NCI-H1092 (cell line): ENCODE measurements around the gene ADCY5.

Experiments
- DNase-seq: peaks from one replicate; lab custom pipeline; 2025; lab: John Stamatoyannopoulos, UW

Gene ADCY5

DNA sequence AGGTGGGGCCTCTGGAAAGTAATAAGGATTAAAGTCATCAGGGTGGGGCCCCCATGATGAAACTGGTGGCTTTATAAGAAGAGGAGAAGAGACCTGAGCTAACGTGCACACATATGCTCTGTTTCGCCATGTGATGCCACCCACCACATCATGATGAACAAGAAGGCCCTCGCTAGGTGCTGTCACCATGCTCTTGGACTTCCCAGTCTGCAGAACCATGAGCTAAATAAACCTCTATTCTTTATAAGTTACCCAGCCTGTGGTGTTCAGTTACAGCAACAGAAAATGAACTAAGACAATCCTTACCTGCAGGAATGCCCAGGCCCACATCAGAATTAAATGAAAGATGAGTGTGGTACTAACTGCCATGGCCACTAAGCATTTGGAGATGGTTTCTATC is 79.8 kb downstream of the ADCY5 start:
- no peak for DNase-seq

GRCh38 chr3:123367467-123368154 is 81.3 kb downstream of the ADCY5 start:
- no peak for DNase-seq

GRCh38 chr3:123365450-123366143 is 83.3 kb downstream of the ADCY5 start:
- DNase-seq, result no peak

DNA sequence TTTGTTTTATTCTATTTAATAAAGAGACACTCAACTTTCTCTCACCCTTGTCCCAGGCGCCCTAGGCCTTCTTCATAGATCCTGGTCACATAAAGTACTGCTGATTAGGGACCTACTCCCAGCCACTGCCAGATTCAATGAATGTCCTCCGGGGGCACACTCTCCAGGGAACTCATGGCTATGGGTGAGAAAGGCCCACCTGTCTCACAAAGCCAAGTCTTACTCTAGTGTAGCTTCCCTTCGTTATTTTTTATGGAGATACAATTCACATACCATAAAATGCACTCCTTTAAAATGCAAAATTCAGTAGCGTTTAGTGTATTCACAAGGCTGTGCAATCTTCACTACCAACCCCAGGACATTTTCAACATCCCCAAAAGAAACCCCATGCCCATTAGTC is 87.8 kb downstream of the ADCY5 start:
- no peak for DNase-seq

- DNase-seq, result no peak
These were observed 91.6 kb downstream of the ADCY5 start for GRCh38 chr3:123357275-123357674.

GRCh38 chr3:123353850-123354233 is 95.0 kb downstream of the ADCY5 start:
- DNase-seq, result no peak

- no peak for DNase-seq
These were observed 95.6 kb downstream of the ADCY5 start for GRCh38 chr3:123353227-123353849.

GRCh38 chr3:123352134-123352554 is 96.7 kb downstream of the ADCY5 start:
- no peak for DNase-seq

DNA sequence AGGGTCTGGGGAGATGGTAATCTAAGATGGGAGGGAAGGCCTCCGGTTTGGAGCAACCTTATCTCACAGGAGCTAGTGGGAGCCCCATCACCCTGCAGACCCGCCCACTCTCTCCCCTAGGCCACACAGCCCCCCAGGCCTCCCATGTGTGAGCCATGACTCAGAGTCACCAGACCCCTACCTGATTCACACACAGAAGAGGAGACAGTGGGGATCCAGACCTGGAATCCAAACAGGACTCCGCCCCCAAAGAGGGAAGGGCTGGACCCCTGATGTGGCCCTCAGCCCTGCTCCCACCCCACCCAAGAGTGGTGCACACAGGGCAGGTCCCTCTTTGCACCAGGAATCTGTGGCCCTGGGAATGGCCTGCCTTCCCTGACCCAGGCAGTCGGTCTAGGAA is 97.4 kb downstream of the ADCY5 start:
- DNase-seq, result no peak

DNA sequence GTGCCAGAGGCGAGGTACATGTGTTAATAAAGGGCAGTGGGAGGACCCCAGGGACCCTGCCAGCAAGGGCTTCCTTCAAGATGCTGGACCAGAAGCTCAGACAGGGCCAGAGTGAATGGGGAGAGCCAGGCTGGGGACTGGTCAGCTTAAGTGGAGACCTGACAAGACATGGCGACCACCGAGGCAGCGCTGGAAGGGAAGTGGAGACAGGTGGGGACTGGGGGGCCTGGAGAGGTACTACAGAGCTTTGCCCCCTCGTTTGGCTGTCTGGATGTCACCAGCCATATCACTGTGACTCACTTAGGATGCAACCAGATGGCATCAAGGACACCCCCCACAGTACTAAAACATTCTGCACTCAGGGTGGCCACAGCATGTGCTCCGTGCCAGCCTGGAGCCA is 97.9 kb downstream of the ADCY5 start:
- DNase-seq, result no peak

- no peak for DNase-seq
These were observed 99.1 kb downstream of the ADCY5 start for GRCh38 chr3:123349566-123350435.

DNA sequence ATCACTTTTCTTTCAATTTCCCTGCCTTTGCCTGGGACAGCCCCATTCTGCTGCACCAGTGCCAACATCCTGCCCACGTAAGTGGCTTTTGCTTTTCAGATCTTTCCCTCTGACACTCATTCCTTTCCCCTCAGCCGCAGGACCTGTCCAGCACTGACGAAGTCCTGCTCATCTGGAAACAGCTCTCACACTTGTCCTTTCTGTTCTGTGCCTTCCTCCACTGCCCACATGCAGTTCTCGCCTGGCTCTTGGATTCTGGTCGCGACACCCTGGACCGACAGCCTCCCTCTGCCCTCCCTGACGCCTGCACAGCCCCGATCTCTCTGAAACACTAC is 99.7 kb downstream of the ADCY5 start:
- no peak for DNase-seq

DNA sequence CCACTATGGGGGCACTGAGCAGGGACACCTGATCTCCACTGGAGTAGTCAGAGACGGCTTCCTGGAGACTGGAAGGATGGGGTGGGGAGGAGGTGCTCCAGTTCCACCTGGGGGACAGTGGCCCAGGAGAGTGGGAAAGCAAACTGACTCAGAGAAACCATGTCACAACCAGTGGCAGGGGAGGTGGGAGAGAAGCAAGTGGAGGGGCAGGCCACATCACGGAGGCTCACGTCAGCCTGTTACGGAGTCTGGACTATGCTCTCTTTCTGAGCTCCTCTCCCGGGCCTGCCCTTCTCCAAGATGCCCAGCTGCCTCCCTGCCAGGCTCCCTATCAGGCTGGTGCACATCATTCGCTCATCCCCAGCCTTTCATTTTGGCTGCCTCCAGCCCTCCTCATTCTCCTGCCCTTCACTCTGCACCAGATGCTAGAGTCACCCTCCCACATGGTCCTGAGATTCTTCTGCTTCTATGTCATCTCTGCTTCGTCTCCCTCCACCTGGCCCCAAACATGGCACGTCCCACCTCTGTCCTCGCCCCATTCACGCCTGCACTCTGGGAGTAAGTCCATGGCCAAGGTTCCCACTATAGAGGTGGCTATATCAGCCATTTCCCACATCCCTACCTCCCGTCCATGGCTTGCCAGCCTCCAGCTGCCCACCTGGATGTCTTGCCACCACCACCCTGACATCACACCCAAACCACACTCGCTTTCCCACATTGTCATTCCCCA is 100.3 kb downstream of the ADCY5 start:
- no peak for DNase-seq

- DNase-seq, result no peak
These were observed 101.1 kb downstream of the ADCY5 start for GRCh38 chr3:123347691-123348264.

- no peak for DNase-seq
These were observed 101.7 kb downstream of the ADCY5 start for GRCh38 chr3:123347205-123347604.

- DNase-seq, result no peak
These were observed 102.9 kb downstream of the ADCY5 start for GRCh38 chr3:123346021-123346420.

- no peak for DNase-seq
These were observed 103.8 kb downstream of the ADCY5 start for GRCh38 chr3:123344907-123345594.

DNA sequence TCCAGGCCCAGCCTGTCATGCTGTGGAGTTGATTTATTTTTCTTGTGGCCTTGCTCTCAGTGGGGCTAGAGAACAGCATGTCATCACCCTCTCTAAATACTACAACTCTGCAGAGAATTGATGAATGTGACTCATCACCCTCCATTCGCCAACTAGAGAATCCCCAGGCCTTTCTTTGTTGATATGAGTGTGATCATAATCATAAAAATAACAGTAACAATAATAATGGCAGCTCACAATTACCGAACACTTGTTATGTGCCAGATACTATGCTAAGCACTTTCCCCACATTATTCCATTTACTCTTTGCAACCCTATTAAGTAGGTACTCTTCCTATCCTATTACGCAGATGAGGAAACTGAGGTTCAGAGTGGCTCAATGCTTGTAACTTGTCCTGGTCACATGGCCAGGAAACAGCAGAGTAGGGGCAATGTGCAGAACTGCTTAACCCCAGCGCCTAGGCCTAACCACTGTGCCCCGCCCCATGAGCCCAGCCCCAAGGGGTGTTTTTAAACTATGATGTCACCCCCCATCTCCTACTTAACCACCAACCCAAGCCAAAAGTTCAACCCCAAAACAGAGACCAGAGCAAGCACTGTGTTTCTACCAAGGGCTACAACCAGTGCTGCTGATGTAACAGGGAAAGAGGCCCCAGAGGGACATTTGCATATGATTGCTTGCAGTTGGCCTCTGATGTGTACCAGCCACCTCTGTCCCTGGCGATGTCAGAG is 104.5 kb downstream of the ADCY5 start:
- no peak for DNase-seq

- no peak for DNase-seq
These were observed 105.4 kb downstream of the ADCY5 start for GRCh38 chr3:123343296-123344174.
